IPS-18a (cell line): ENCODE results near the gene DOCK7.
A peak's percentile ranks its signal among the peaks of the same experiment; 100 is the strongest.

Experiments
- H3K27ac ChIP-seq: one replicate; pipeline ENCODE4 v1.5.1; 2013; ENCODE audit warnings: low read length
- H3K27me3 ChIP-seq: one replicate; pipeline ENCODE4 v1.6.1; 2013; ENCODE audit warnings: mild to moderate bottlenecking, low read length; ENCODE audit not compliant: control insufficient read depth, insufficient read depth
- H3K36me3 ChIP-seq: one replicate; pipeline ENCODE4 v1.6.1; 2013; ENCODE audit warnings: low read depth, low read length; ENCODE audit not compliant: control insufficient read depth
- H3K4me1 ChIP-seq: one replicate; pipeline ENCODE4 v1.6.1; 2013; ENCODE audit warnings: low read depth, low read length; ENCODE audit not compliant: control insufficient read depth
- H3K4me3 ChIP-seq: one replicate; pipeline ENCODE4 v1.5.1; 2013; ENCODE audit warnings: low read length
- H3K9ac ChIP-seq: one replicate; pipeline ENCODE4 v1.6.1; 2013; ENCODE audit warnings: mild to moderate bottlenecking, low read length, moderate library complexity
- H3K9me3 ChIP-seq: one replicate; pipeline ENCODE4 v1.6.1; 2013; ENCODE audit warnings: low read depth, low read length; ENCODE audit not compliant: control insufficient read depth

DOCK7 gene

GRCh38 chr1:62523860-62524259, 164.3 kb downstream of the DOCK7 start:
- Histone ChIP-seq H3K36me3 (peaks cover 3% of the 10 kb centered on the region), H3K9ac (no peak overlapping the region), H3K27me3 (no peaks in the 10 kb centered on the region), H3K27ac (no peak overlapping the region), H3K4me1 (no peaks in the 10 kb centered on the region), H3K4me3 (no peak overlapping the region), H3K9me3 (no peaks in the 10 kb centered on the region)

DNA sequence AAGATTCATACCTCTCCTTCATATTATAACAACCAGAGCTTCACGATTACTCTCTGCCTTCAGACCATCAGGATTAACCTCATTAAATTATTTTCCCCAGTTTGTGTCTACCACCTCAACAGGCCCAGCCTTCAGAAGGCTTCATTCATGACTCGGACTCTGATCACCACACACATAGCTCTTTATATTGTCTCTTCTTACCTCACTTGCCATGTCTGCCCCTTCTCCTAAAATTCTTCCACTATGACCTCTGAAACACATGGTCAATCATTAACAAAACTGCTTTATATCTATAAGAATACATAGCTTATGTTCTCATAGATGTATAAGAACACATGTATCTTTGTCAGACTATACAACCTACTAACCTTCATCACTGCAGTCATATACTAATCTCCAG, 171.6 kb downstream of the DOCK7 start:
- Histone ChIP-seq H3K9me3 (no peaks in the 10 kb centered on the region), H3K9ac (no peak overlapping the region), H3K4me3 (no peak overlapping the region), H3K27me3 (no peaks in the 10 kb centered on the region), H3K27ac (no peak overlapping the region), H3K36me3 (peaks cover 3% of the 10 kb centered on the region), H3K4me1 (no peaks in the 10 kb centered on the region)

- Histone ChIP-seq H3K9ac (no peak overlapping the region), H3K27me3 (no peaks in the 10 kb centered on the region), H3K27ac (no peak overlapping the region)
Observed at GRCh38 chr1:62514746-62515423, 173.3 kb downstream of the DOCK7 start.

DNA sequence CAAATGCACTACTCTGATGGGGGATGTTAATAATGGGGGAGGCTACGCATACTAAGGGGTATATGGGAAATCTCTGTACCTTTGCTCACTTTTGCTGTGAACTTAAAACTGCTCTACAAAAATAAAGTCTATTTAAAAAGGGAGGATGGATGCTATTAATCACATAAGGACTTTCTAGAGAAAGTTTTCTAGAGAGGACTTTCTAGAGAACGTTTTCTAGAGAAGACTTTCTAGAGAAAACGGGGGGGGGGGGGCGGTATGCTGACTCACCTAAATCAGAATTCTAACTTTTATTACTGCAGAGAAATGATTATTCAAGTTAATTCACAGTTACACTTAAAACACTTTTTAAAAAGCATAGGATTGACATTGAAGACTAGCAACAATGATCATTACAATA, 175.2 kb downstream of the DOCK7 start:
- H3K4me1 ChIP-seq: no peaks in the 10 kb centered on the region
- H3K27ac ChIP-seq: no peak overlapping the region
- H3K9me3 ChIP-seq: no peaks in the 10 kb centered on the region
- no peak overlapping the region for H3K4me3 ChIP-seq
- H3K27me3 ChIP-seq: no peaks in the 10 kb centered on the region
- H3K9ac ChIP-seq: no peak overlapping the region
- H3K36me3 ChIP-seq: peaks cover 6% of the 10 kb centered on the region

More at GRCh38 chr1:62514746-62515423, 173.3 kb downstream of the DOCK7 start:
- Histone ChIP-seq H3K36me3 (peaks cover 6% of the 10 kb centered on the region), H3K9me3 (no peaks in the 10 kb centered on the region), H3K4me3 (no peak overlapping the region), H3K4me1 (no peaks in the 10 kb centered on the region)

- no peak overlapping the region for H3K9ac ChIP-seq
- no peaks in the 10 kb centered on the region for H3K9me3 ChIP-seq
- no peak overlapping the region for H3K4me3 ChIP-seq
- peaks cover 13% of the 10 kb centered on the region for H3K36me3 ChIP-seq
- H3K27me3 ChIP-seq: no peaks in the 10 kb centered on the region
- H3K4me1 ChIP-seq: no peaks in the 10 kb centered on the region
- no peak overlapping the region for H3K27ac ChIP-seq
Observed at GRCh38 chr1:62509028-62509427, 179.2 kb downstream of the DOCK7 start.

- no peaks in the 10 kb centered on the region for H3K27me3 ChIP-seq
- peaks cover 13% of the 10 kb centered on the region for H3K36me3 ChIP-seq
- H3K4me1 ChIP-seq: no peaks in the 10 kb centered on the region
- no peak overlapping the region for H3K9ac ChIP-seq
- no peak overlapping the region for H3K27ac ChIP-seq
- no peak overlapping the region for H3K4me3 ChIP-seq
- H3K9me3 ChIP-seq: no peaks in the 10 kb centered on the region
Observed at GRCh38 chr1:62508187-62508758, 179.9 kb downstream of the DOCK7 start.

GRCh38 chr1:62500210-62500609, 188.0 kb downstream of the DOCK7 start:
- no peaks in the 10 kb centered on the region for H3K27me3 ChIP-seq
- H3K36me3 ChIP-seq: no peaks in the 10 kb centered on the region
- H3K4me1 ChIP-seq: no peaks in the 10 kb centered on the region
- no peak overlapping the region for H3K9ac ChIP-seq
- no peak overlapping the region for H3K4me3 ChIP-seq
- no peak overlapping the region for H3K27ac ChIP-seq
- H3K9me3 ChIP-seq: no peaks in the 10 kb centered on the region

GRCh38 chr1:62494137-62494536, 194.0 kb downstream of the DOCK7 start:
- Histone ChIP-seq H3K27me3 (no peaks in the 10 kb centered on the region), H3K27ac (no peak overlapping the region), H3K4me1 (no peaks in the 10 kb centered on the region), H3K9ac (no peak overlapping the region), H3K9me3 (no peaks in the 10 kb centered on the region), H3K36me3 (peaks cover 2% of the 10 kb centered on the region), H3K4me3 (no peak overlapping the region)

- Histone ChIP-seq H3K9me3 (no peaks in the 10 kb centered on the region), H3K27me3 (no peaks in the 10 kb centered on the region), H3K9ac (no peak overlapping the region), H3K27ac (no peak overlapping the region), H3K36me3 (peaks cover 2% of the 10 kb centered on the region), H3K4me1 (peaks cover 1% of the 10 kb centered on the region), H3K4me3 (no peak overlapping the region)
Observed at GRCh38 chr1:62493656-62494055, 194.5 kb downstream of the DOCK7 start.

GRCh38 chr1:62492521-62492920, 195.7 kb downstream of the DOCK7 start:
- H3K9ac ChIP-seq: no peak overlapping the region
- no peaks in the 10 kb centered on the region for H3K27me3 ChIP-seq
- H3K36me3 ChIP-seq: peaks cover 2% of the 10 kb centered on the region
- no peak overlapping the region for H3K4me3 ChIP-seq
- no peak overlapping the region for H3K27ac ChIP-seq
- H3K9me3 ChIP-seq: no peaks in the 10 kb centered on the region
- peaks cover 13% of the 10 kb centered on the region for H3K4me1 ChIP-seq

- H3K27ac ChIP-seq: peak overlapping the region; percentile 13
- H3K4me1 ChIP-seq: peaks cover 17% of the 10 kb centered on the region
- no peaks in the 10 kb centered on the region for H3K27me3 ChIP-seq
- H3K36me3 ChIP-seq: peaks cover 2% of the 10 kb centered on the region
- peak overlapping the region; percentile 22 for H3K4me3 ChIP-seq
- H3K9ac ChIP-seq: no peak overlapping the region
- H3K9me3 ChIP-seq: no peaks in the 10 kb centered on the region
Observed at GRCh38 chr1:62487956-62488355, 200.2 kb downstream of the DOCK7 start.

DNA sequence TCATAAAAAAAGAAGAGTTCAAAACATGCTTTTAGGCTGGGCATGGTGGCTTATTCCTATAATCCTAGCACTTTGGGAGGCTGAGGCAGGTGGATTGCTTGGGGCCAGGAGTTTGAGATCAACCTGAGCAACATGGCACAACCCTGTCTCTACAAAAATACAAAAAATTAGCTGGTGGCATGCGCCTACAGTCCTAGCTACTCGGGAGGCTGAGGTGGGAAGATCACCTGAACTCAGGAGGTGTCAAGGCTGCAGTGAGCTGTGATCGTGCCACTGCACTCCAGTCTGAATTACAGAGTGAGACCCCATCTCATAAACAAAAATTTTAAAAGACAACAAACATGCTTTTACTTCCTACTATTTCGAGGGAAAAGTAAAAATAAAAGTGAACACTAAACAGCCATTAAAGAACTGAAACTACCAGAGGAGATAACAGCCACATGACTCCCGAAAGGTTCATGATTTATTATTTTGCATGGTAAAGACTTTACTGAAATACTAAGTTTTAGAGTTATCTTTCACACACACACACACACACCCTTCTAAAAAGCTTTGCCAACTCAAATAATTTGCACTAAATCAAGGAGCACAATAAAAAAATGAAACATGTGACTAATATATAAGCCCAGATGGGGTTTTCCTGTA, 203.2 kb downstream of the DOCK7 start:
- no peak overlapping the region for H3K9ac ChIP-seq
- no peak overlapping the region for H3K27ac ChIP-seq
- H3K27me3 ChIP-seq: no peaks in the 10 kb centered on the region
- no peaks in the 10 kb centered on the region for H3K36me3 ChIP-seq
- no peak overlapping the region for H3K4me3 ChIP-seq
- no peaks in the 10 kb centered on the region for H3K9me3 ChIP-seq
- H3K4me1 ChIP-seq: peaks cover 17% of the 10 kb centered on the region
